ENCODE data around the gene NCKAP5.

The NCKAP5 gene

DNA sequence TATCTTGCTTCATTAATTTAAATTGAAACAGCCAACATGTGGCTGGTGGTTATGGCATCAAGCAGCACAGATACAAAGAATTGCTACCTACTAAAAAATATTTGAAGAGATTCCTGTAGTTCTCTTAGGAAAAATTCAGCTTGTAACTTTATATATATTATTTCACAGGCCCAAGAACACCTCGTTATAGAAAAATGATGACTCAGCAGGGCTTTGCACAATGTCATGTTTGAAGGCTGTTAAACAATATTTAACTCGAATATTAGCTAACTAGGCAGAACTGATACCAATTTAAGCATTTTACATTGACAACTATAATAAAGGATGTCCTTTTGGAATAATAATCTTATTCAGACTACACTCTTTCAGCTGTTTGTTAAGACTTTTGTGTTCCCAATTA is 795.9 kb downstream of the NCKAP5 start:
- no peak for DNase-seq

DNA sequence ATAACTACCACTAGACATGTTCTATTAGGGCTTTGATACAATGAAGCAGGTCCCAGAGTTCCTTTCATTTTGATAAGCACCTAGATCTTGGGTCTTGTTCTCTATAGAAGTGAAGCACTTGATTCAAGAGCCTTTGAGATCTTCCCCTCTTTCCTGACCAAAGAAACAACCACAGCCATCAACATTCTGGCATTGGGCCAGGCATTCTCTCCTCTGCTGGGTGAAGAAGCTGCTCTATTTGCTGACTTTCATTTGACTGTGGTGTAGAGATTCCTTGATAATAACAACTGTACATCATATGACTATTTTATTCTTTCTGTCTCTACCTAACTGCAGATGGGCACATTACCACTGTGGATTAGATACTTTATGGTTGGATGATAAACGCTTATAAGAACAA is 801.7 kb downstream of the NCKAP5 start:
- DNase-seq, result no peak

GRCh38 chr2:132761437-132761836 is 806.8 kb downstream of the NCKAP5 start:
- DNase-seq, result no peak

GRCh38 chr2:132760971-132761370 is 807.3 kb downstream of the NCKAP5 start:
- no peak for DNase-seq

GRCh38 chr2:132760405-132760804 is 807.9 kb downstream of the NCKAP5 start:
- DNase-seq, result no peak

DNA sequence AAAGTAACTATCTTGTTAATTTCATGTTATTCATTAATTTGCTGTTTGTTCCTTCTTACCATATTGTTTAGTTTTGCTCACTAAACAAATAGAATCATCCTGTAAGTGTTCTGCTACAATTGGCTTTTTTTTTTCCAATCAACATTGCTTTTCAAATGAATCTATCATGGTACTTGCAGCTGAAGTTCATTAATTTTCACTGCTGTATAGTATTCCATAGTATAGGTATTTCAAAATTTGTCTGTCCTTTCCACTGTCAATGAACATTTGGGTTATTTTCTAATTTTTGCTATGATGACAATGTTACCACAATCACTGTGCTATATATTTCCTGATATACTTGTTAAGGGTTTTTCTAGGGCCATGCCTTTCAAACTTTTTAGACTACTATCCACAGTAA is 809.3 kb downstream of the NCKAP5 start:
- no peak for DNase-seq

DNA sequence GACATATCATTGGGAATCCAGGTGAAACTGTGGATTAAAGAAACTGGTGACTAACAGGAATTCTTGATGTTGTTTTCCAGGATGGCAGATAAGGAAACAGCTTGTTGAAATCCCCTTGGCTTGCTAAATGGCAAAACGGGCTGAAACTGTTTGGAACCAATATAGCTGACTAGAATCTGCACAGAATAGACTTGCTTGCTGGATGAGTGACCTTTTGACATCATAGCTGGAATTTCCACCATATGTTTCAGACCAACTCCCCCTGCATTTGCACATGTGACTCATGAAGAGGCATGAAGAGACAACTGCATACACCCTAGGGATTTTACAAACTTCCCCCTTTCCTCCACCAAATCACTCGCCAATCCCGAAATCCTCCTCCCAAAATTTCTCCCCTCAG is 810.6 kb downstream of the NCKAP5 start:
- DNase-seq, result no peak

DNA sequence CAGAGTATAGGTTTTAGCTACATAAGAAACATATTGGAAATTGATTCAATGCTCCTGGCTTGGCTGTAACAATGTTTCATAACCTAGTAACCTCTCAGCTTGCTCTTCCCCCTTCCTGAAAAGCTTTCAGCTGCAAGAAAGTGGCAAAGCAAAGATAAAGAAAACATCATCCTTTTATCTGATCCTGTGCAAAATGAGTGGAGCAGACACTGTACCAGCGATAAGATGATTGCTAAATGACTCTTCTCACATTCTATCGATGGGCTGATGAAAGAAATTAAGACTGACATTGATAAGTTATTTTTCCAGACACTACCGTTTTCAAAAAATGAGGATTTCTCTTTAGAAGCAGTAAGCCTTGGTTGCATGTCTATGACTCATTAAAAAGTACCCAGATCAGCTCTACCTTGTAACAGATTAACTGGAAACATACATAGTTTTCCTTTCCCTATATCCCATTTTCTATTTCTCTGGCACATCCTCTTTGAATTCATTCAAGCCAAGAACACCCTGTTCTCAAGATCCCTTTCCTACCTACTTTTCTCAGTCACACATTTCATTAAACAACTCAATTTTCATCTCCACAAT is 811.2 kb downstream of the NCKAP5 start:
- DNase-seq, result no peak

DNA sequence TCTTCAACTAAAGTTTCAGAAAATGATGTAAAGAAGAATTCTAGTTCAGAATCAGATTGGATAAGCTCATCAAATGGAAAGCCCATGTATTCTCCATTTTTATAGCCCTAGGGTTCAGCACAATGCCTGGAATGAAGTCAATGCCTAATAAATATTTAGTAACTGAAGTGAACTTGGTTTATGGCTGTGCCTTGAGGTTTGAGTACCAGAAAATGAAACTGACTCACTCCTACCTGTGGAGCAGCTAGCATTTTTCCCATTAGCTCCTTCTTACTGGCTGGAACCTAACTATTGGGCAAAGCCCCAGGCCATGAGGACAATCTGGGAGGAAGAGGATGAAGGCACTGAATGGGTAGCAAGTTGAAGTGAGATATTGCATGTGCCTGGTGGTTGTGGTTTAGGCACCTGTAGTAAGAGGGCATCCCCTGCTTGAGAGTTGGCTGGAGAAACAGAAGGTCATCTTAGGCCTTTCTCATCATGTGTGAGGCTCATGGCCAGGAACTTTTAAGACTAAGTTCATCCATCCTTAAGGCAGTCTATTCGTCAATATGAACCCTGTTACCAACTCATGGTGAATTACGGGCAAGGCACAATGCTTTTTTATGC is 813.3 kb downstream of the NCKAP5 start:
- DNase-seq, result no peak

- no peak for DNase-seq
Observed at GRCh38 chr2:132754392-132754791, 813.9 kb downstream of the NCKAP5 start.

GRCh38 chr2:132752421-132753206 is 815.6 kb downstream of the NCKAP5 start:
- DNase-seq, result no peak

GRCh38 chr2:132751836-132752235 is 816.4 kb downstream of the NCKAP5 start:
- no peak for DNase-seq

- DNase-seq, result no peak
Observed at GRCh38 chr2:132750606-132751005, 817.7 kb downstream of the NCKAP5 start.

GRCh38 chr2:132747046-132747445 is 821.2 kb downstream of the NCKAP5 start:
- DNase-seq, result no peak

DNA sequence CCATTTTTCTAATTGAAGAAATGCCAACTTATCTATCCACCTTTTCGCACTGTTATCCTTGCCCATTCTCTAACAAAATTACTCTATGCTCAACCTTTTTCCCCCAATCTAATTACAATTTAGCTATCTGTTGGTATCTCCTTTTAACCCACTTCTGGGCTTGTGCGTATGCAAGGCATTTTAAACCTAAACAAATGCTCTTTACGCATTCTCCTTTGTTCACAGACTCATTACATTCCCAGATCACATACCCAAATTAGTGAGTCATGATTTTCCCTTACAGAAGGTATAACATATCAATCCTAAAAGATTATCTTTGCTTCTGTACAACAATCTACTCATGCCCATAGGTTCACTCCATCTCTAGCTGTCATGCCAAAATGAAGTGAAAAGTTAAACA is 826.5 kb downstream of the NCKAP5 start:
- no peak for DNase-seq

DNA sequence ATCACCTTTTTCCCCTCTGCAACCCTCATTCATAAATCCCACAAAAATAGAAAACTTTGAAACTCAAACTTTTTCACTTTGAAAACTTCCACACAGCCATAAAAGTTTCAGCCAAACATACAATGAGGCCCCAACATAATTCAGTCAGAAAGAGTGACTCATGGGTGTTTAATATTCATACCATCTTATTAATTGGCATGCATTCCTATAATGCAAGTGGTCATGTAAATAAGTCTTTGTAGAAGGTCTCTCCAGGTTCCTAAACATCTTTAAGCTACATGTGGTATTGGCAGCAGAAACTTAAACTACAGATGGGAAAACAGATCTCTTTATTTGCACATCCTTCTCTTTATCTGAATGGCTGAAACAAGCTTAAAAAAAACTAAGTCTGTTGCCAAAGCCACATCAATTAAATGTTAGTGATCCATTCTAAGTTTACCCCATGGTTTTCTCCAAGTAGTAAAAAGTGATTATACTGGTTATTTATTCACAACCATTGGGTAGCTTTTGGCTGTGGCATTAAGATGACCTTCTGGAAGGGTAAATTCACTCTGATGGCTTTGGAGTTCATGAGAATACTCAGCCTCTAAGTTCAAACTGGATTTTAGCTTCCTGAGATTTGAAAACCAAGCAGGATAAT is 828.1 kb downstream of the NCKAP5 start:
- DNase-seq, result no peak

- no peak for DNase-seq
Observed at GRCh38 chr2:132738223-132738622, 830.0 kb downstream of the NCKAP5 start.

GRCh38 chr2:132736059-132736458 is 832.2 kb downstream of the NCKAP5 start:
- no peak for DNase-seq

GRCh38 chr2:132734961-132735360 is 833.3 kb downstream of the NCKAP5 start:
- no peak for DNase-seq

DNA sequence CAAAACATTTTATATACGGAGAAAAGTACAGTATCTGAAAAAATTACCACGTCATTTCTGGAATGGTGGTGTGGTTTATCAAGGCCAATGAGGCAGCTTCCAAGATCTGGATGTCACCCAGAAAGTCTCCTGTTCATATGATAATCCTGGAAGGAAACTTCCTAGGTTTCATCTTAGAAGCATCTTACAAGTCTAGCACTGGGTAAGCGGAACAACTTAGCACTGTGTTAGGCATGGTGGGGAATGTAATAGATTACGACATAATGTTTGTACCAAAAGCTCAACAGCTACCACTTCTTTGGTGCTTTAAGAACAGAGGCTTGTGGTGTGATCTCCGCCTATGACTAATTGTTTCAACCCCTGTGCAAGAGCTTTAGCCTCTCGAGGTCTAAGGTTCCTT is 835.2 kb downstream of the NCKAP5 start:
- DNase-seq, result no peak

DNA sequence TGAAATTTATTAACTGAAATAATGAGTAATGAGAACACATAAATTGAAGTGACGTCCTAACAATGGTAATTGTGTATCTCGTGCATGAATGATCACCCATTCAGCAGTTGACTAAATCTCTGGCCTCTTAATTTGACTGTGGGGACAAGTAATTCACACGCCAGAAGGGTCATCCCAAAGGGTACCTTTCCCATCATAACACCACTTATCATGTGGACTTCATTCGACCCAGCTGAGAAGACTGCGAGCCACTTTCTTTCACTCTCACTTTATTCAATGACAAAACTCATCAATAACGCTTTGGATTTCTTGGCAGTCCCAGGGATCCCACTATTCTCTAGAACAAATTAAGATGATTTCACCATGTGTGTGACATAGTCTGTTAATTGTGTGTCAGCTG is 835.6 kb downstream of the NCKAP5 start:
- DNase-seq, result no peak

DNA sequence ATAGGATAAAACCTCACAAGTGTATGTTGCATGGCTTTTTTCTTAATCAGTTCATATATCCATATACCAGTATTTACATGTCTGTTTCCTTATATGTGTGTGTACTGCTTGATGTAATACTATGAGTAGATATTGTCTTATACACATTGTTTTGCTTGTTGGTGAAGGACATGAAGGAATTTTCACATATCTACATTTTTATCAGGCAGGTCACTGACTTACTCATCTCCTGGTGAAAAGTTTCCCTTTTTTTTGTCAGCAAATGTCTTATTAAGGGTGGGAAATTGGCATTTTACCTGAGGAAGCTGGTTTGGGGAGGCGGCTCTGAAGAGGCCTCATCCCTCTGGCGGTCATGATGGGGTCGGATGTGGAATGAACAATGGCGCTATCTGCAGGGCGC is 836.8 kb downstream of the NCKAP5 start:
- no peak for DNase-seq

GRCh38 chr2:132730611-132731010 is 837.7 kb downstream of the NCKAP5 start:
- DNase-seq, result no peak

DNA sequence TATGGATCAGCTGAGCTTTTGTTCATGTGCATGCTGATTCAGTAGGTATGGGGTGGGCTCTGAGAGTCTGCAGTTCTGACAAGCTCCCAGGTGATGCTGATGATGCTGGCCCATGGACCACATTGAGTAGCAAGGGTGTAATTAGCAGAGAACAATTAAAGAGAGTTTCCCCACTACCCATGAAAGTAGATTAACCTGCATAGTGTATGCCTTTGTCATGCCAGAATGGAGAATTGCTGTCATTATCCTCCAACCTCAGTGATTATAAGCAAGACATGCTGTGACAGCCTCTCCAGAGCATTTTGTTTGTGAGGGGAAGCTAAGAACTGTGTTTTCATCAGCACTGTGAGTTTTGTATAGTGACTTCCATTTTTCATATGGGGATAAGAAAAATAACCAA is 838.7 kb downstream of the NCKAP5 start:
- DNase-seq, result no peak

Data from hematopoietic multipotent progenitor cell treated with erythropoietin and hydrocortisone succinate and interleukin-3 and kit ligand, for 8 days (in vitro differentiated cells).